ENCODE measurements around the gene ZNF319. TPM values are rescaled to one million over a fixed set of nuclear protein-coding genes. Genes with fewer than 3 reads are reported as not detected.

ZNF319 gene
- total and polyA plus RNA-seq, 2 experiments from 2014 or later: 1.7 to 10.0 TPM

GRCh38 chr16:58034128-58034685, 33.7 kb upstream of the ZNF319 start (continued):
- TF ChIP-seq ZNF462 (CRISPR knock-in tag; IDR thresholded peaks at IDR 0.05) (no peak), ZNF114 (CRISPR knock-in tag; IDR thresholded peaks at IDR 0.05) (no peak), EZH2phosphoT487 (IDR thresholded peaks at IDR 0.05; ENCODE audit: unreplicated experiment) (no peak)

GRCh38 chr16:58032710-58033293, 32.3 kb upstream of the ZNF319 start:
- DNase-seq (ENCODE audit: low spot score) (no peak), ATAC-seq (no peak; the same call in 2 of the 3 replicates)
- peaks cover 19% of the 10 kb centered on the region for H3K36me3 Mint-ChIP-seq (ENCODE audit: low read depth)
- Histone ChIP-seq H3K9me2 (ENCODE audit: insufficient read depth) (no peaks in the 10 kb centered on the region), H2AFZ (no peak overlapping the region), H3K4me1 (ENCODE audit: insufficient read depth) (peaks cover 24% of the 10 kb centered on the region), H3K36me3 (ENCODE audit: insufficient read depth) (no peaks in the 10 kb centered on the region), H4K20me1 (replicated peaks; ENCODE audit: insufficient read depth) (peaks cover 2% of the 10 kb centered on the region; the same call in 1 of the 2 replicates), H3K4me2 (0 out of 2 replicates have a peak overlapping the region, but pooled peaks have one; percentile 32), H3K27ac (ENCODE audit: low read depth) (no peak overlapping the region), H3F3A (replicated peaks; ENCODE audit: low read depth) (0 out of 2 replicates have a peak, but pooled peaks cover 2% of the 10 kb centered on the region), H3K27me3 (ENCODE audit: insufficient read depth) (no peaks in the 10 kb centered on the region), H3K79me2 (replicated peaks; ENCODE audit: insufficient read depth) (peaks cover 40% of the 10 kb centered on the region), H3K4me3 (no peak overlapping the region)
- no peak overlapping the region for H3K4me3 Mint-ChIP-seq
- H3K27ac Mint-ChIP-seq: no peak overlapping the region
- H3K27me3 Mint-ChIP-seq (ENCODE audit: insufficient read depth, low read depth, poor library complexity): peaks cover 8% of the 10 kb centered on the region
- H3K4me1 Mint-ChIP-seq: peaks cover 37% of the 10 kb centered on the region
- peaks cover 4% of the 10 kb centered on the region; the same call in 1 of the 3 replicates for H3K9me3 Mint-ChIP-seq
- no peak for TF ChIP-seq STAT1 (IDR thresholded peaks at IDR 0.05; ENCODE audit: unreplicated experiment)
- no peak for TF ChIP-seq POLR2AphosphoS5 (IDR thresholded peaks at IDR 0.05; ENCODE audit: low read depth)
- no peak for TF ChIP-seq ZNF462 (CRISPR knock-in tag; IDR thresholded peaks at IDR 0.05)
- no peak for TF ChIP-seq EZH2phosphoT487 (IDR thresholded peaks at IDR 0.05; ENCODE audit: unreplicated experiment)
- no peak for TF ChIP-seq CREB1 (CRISPR knock-in tag; IDR thresholded peaks at IDR 0.05; ENCODE audit: low read depth)
